NCI-H82 treated with DMSO at 0.1 percent for 48 hours (cell line): ENCODE results near the gene TAS2R31.

ENCODE experiments used
- DNase-seq: peaks from one replicate; lab custom pipeline; 2025; ENCODE audit not compliant: unreplicated experiment; lab: John Stamatoyannopoulos, UW

The TAS2R31 gene

DNA sequence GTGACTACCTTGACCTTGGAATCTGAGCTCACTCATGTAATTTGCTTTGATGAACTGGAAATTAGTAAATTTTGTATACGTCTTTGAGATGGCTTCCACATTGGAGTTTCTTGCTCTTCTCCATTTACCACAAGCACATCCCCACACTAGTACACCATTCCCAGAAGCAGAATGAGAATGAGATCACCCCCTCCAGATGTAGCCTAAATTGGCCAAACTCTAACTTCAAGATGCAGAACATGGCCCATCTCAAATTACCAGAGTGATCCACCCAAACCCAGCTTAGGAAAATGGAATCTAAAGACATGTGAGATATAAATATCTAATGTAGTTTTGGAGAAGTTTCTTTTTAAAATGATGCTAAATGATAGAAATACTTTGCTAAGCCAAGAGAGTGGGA is 23.6 kb downstream of the TAS2R31 start:
- DNase-seq, result no peak

DNA sequence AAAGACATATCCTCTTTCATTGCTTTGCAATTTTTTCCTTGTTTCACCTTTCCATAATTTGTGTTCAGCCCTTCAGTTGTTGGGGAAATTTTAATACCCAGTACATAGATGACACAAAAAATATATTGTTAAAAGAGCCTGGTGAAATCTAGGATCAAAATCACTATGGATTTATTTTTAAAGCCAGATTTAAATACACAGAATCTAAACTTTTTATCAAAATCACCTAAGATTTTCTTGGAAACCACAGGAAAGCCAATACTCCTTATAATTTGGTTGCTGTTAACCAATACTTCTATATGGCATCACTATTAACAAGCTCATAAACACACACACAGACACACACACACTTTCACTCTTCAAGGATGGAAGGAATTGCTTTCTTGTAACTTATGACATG is 33.0 kb downstream of the TAS2R31 start, which contains the start of gene TAS2R20:
TSS of gene TAS2R20 (minus strand) at position 101 of the 400 bp plus-strand sequence. CDS start 429 bp downstream, outside the sequence.
- DNase-seq, result no peak

DNA sequence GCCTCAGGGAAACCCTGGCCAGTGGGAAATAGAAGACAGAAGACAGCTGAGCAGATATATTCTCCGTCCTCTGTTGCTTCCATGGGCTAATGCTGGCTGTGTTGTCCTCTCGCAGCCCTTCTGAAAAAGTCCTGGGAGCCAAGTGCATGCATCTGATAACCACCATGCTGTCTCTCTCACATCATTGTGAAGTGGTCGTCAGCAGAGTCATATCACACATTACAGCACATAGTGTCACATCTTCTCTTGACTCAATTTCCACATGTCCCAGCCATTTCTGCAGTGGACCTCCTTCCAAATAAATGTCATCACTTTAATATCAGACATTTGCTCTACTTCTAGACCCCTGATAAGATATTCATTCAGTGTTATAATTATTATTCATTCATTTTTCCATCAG is 36.9 kb downstream of the TAS2R31 start:
- no peak for DNase-seq

DNA sequence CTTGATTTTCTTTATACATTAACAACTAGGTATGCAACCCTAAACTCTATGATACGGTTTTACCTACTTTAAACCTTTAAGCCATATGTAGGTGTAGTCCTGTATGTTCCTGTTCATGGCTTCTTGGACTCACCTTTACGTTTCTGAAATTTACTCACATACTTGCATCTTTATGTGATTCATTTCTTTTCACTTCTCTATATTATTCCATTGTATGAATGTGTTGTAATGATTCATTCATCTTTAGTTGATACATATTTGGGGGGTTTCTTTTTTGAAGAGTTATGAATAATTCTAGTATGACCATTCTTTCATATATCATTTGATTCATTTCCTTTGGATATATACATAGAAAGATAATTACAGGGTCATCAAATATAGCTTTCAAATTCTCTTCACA is 42.1 kb downstream of the TAS2R31 start:
- DNase-seq, result no peak

DNA sequence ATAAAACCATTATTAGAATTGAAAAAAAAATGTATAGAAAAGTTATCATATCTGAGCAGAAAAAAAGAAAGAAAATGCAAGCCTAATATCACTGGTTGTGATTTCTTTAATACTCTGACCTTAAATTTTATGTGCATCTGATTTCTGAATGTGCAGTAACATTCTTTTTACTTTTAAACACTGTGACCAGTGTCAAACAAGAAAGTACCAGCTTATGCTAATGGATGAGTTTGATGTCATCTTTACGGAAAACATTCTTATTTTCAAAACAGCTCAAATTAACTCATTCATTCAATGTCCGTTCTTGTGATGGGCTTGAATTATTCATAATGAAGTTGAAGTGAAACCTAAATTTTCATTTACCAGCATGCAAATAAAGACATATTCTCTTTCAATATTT is 44.4 kb downstream of the TAS2R31 start, which contains the start of gene TAS2R50:
TSS of gene TAS2R50 (minus strand) at position 101 of the 400 bp plus-strand sequence. CDS start at position 49, 52 bp downstream.
- DNase-seq, result no peak

DNA sequence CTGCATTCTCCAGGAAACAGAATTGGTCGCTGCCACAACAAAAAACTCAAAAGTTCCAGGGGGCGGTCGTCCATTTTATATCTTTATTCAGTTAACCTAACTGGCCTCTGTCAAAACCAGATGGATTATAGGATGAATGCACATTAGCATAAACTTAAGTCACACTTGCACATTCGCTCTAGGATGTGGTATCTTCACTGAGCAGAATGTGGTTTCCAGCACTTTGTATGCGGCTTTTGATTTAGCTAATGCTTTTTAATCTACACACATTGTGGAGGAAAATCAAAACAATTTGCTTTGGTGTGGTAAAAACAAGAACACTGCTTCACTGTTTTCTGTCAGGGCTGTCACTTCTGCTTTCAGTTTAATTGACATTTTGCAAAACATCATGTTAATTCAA is 49.0 kb downstream of the TAS2R31 start:
- no peak for DNase-seq
